HL-60 (cell line): ENCODE results near the gene EPHA6.

Experiments
- DNase-seq, 2 experiments: peaks; one replicate each; pipeline ENCODE4 v3.0.0-alpha.2; 2010 to 2020; ENCODE audit warnings: low read depth in 1 of 2, low spot score in 1 of 2
- H3K27ac ChIP-seq: fragments of 250-450 bp; sonication (Bioruptor Pico); replicated peaks from 2 replicates; pipeline ENCODE4 v1.5.1; 2020; ENCODE audit warnings: mild to moderate bottlenecking, moderate library complexity
- H3K27me3 ChIP-seq: fragments of 250-450 bp; sonication (Bioruptor Pico); 2 replicates; pipeline ENCODE4 v1.5.1; 2021; ENCODE audit warnings: mild to moderate bottlenecking, moderate library complexity; ENCODE audit not compliant: insufficient read depth, poor library complexity, severe bottlenecking
- H3K4me3 ChIP-seq: replicated peaks from 2 replicates; pipeline ENCODE4 v1.5.1; 2011; ENCODE audit warnings: mild to moderate bottlenecking, control low read depth, low read length; ENCODE audit not compliant: insufficient read depth
- CTCF ChIP-seq: IDR thresholded peaks from one replicate; pipeline ENCODE4 v1.5.1; 2011; ENCODE audit warnings: low read length, control low read depth, inconsistent platforms; ENCODE audit not compliant: insufficient read depth
- GABPA ChIP-seq: IDR thresholded peaks from 2 replicates; pipeline ENCODE4 v1.6.1; 2012; ENCODE audit warnings: low read depth
- POLR2AphosphoS5 ChIP-seq: IDR thresholded peaks from 2 replicates; pipeline ENCODE4 v1.6.1; 2012; ENCODE audit warnings: low read depth
- REST ChIP-seq: IDR thresholded peaks from 2 replicates; pipeline ENCODE4 v1.6.1; 2012; ENCODE audit warnings: low read depth; ENCODE audit not compliant: insufficient replicate concordance
- SPI1 ChIP-seq: IDR thresholded peaks from 2 replicates; pipeline ENCODE4 v1.6.1; 2012; ENCODE audit warnings: low read depth, mild to moderate bottlenecking, borderline replicate concordance

The EPHA6 gene

GRCh38 chr3:97228966-97229365 is 414.6 kb downstream of the EPHA6 start:
- Histone ChIP-seq H3K27me3 (no peaks in the 10 kb centered on the region), H3K4me3 (no peak overlapping the region), H3K27ac (no peak overlapping the region)
- no peak for DNase-seq
- no peak for TF ChIP-seq GABPA
- TF ChIP-seq CTCF: no peak

GRCh38 chr3:97230486-97230885 is 416.1 kb downstream of the EPHA6 start:
- DNase-seq: no peak
- TF ChIP-seq CTCF (no peak), GABPA (no peak), POLR2AphosphoS5 (no peak), SPI1 (no peak), REST (no peak)
- Histone ChIP-seq H3K27ac (no peak overlapping the region), H3K27me3 (no peaks in the 10 kb centered on the region), H3K4me3 (no peak overlapping the region)

- no peak for DNase-seq
- TF ChIP-seq GABPA (no peak), SPI1 (no peak), REST (no peak), POLR2AphosphoS5 (no peak)
- no peak overlapping the region for H3K4me3 ChIP-seq
- H3K27me3 ChIP-seq: no peaks in the 10 kb centered on the region
- no peak overlapping the region for H3K27ac ChIP-seq
These were observed 418.1 kb downstream of the EPHA6 start for GRCh38 chr3:97232393-97233034.

GRCh38 chr3:97235179-97235578 is 420.8 kb downstream of the EPHA6 start:
- Histone ChIP-seq H3K4me3 (no peak overlapping the region), H3K27ac (no peak overlapping the region), H3K27me3 (no peaks in the 10 kb centered on the region)
- TF ChIP-seq REST: no peak
- TF ChIP-seq POLR2AphosphoS5: no peak
- TF ChIP-seq SPI1: no peak
- no peak for TF ChIP-seq CTCF
- TF ChIP-seq GABPA: no peak
- no peak for DNase-seq
